HUES64 (cell line): ENCODE measurements around the gene EEA1.
"Not testable (repeated sequence)": the region's sequence is repeated elsewhere in the genome, so short reads cannot be mapped to it uniquely, and the experiment has no call there.

Experiments used
- H3K27ac ChIP-seq: 2 replicates; pipeline ENCODE4 v1.7.0; 2013; ENCODE audit warnings: low read depth, low read length, inconsistent platforms
- H3K27me3 ChIP-seq: 2 replicates; pipeline ENCODE4 v1.6.1; 2013; ENCODE audit warnings: mild to moderate bottlenecking, low read length; ENCODE audit not compliant: insufficient read depth
- H3K36me3 ChIP-seq: 2 replicates; pipeline ENCODE4 v1.6.1; 2013; ENCODE audit warnings: mild to moderate bottlenecking, low read length; ENCODE audit not compliant: insufficient read depth
- H3K4me1 ChIP-seq: 2 replicates; pipeline ENCODE4 v1.6.1; 2013; ENCODE audit warnings: mild to moderate bottlenecking, low read length, moderate library complexity; ENCODE audit not compliant: insufficient read depth
- H3K4me3 ChIP-seq: 2 replicates; pipeline ENCODE4 v1.5.1; 2013; ENCODE audit warnings: mild to moderate bottlenecking, low read length, moderate library complexity
- H3K9ac ChIP-seq: 2 replicates; pipeline ENCODE4 v1.6.1; 2013; ENCODE audit warnings: mild to moderate bottlenecking, low read depth, low read length
- H3K9me3 ChIP-seq: 2 replicates; pipeline ENCODE4 v1.6.1; 2013; ENCODE audit warnings: low read depth, low read length; ENCODE audit not compliant: insufficient read depth
- WGBS: fragments of 150-250, 120-280 bp; methylation state at CpG from one replicate; pipeline ENCODE4 v1.1.7; 2013; ENCODE audit warnings: missing lambda C conversion rate; 5-methylcytosine and 5-hydroxymethylcytosine counted together

Gene EEA1

DNA sequence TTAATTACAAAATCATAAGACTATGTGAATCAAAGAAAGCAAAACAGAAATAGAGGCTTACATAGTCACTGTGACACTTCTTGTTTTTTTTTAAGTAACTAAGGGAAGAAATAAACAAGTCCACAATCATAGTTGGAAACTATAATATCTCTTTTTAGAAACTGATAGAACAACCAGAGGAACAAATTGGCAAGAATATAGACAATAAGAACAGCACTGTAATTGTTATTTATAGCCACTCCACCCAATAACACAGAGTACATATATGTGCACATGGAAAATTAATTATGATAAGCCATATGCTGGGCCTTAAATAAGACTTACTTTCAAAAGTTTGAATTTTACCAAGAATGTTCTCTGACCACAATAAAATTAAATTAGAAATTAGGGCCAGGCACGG, 125.2 kb downstream of the EEA1 start:
- H3K27ac ChIP-seq, result no peak overlapping the region
- H3K9ac ChIP-seq, result no peak overlapping the region
- 89% methylated on average over 1 of the region's 1 CpG for WGBS
- H3K4me3 ChIP-seq, result no peak overlapping the region
- H3K36me3 ChIP-seq, result peaks cover 32% of the 10 kb centered on the region
- H3K4me1 ChIP-seq, result no peaks in the 10 kb centered on the region
- H3K27me3 ChIP-seq, result no peaks in the 10 kb centered on the region
- H3K9me3 ChIP-seq, result no peaks in the 10 kb centered on the region

GRCh38 chr12:92802906-92803305, 126.2 kb downstream of the EEA1 start:
- Histone ChIP-seq H3K36me3 (peaks cover 36% of the 10 kb centered on the region), H3K4me3 (no peak overlapping the region), H3K27ac (no peak overlapping the region), H3K9ac (no peak overlapping the region), H3K4me1 (no peaks in the 10 kb centered on the region), H3K27me3 (no peaks in the 10 kb centered on the region), H3K9me3 (no peaks in the 10 kb centered on the region)
- WGBS, result 95% methylated on average over 3 of the region's 3 CpGs

GRCh38 chr12:92796650-92797049, 132.4 kb downstream of the EEA1 start:
- H3K36me3 ChIP-seq, result peaks cover 27% of the 10 kb centered on the region
- H3K9me3 ChIP-seq, result no peaks in the 10 kb centered on the region
- no peak overlapping the region for H3K9ac ChIP-seq
- no peak overlapping the region for H3K27ac ChIP-seq
- no peak overlapping the region for H3K4me3 ChIP-seq
- no peaks in the 10 kb centered on the region for H3K4me1 ChIP-seq
- no peaks in the 10 kb centered on the region for H3K27me3 ChIP-seq

- no peak overlapping the region for H3K9ac ChIP-seq
- no peaks in the 10 kb centered on the region for H3K9me3 ChIP-seq
- peaks cover 15% of the 10 kb centered on the region; the same call in 1 of the 2 replicates for H3K36me3 ChIP-seq
- H3K27ac ChIP-seq, result no peak overlapping the region
- H3K4me3 ChIP-seq, result no peak overlapping the region
- no peaks in the 10 kb centered on the region for H3K4me1 ChIP-seq
- no peaks in the 10 kb centered on the region for H3K27me3 ChIP-seq
Measured at GRCh38 chr12:92794814-92795213, 134.3 kb downstream of the EEA1 start.

DNA sequence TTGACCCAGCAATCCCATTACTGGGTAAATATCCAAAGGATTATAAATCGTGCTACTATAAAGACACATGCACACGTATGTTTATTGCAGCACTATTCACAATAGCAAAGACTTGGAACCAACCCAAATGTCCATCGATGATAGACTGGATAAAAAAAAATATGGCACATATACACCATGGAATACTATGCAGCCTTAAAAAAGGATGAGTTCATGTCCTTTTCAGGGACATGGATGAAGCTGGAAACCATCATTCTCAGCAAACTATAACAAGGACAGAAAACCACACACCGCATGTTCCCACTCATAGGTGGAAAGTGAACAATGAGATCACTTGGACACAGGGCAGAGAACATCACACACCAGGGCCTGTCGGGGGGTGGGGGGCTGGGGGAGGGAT, 134.7 kb downstream of the EEA1 start:
- H3K9ac ChIP-seq, H3K4me3 ChIP-seq, H3K27ac ChIP-seq, H3K4me1 ChIP-seq, H3K27me3 ChIP-seq, H3K9me3 ChIP-seq: not testable (repeated sequence)
- WGBS, result 94% methylated on average over 4 of the region's 5 CpGs
- peaks cover 15% of the 10 kb centered on the region; the same call in 1 of the 2 replicates for H3K36me3 ChIP-seq

GRCh38 chr12:92786045-92786444, 143.1 kb downstream of the EEA1 start:
- Histone ChIP-seq H3K9ac (no peak overlapping the region), H3K27ac (no peak overlapping the region), H3K27me3 (no peaks in the 10 kb centered on the region), H3K9me3 (no peaks in the 10 kb centered on the region), H3K4me3 (no peak overlapping the region), H3K4me1 (no peaks in the 10 kb centered on the region), H3K36me3 (peaks cover 4% of the 10 kb centered on the region; the same call in 1 of the 2 replicates)
- WGBS, result 93% methylated on average over 1 of the region's 1 CpG

GRCh38 chr12:92785563-92785950, 143.5 kb downstream of the EEA1 start:
- Histone ChIP-seq H3K9ac (no peak overlapping the region), H3K36me3 (peaks cover 4% of the 10 kb centered on the region; the same call in 1 of the 2 replicates), H3K4me1 (no peaks in the 10 kb centered on the region), H3K27me3 (no peaks in the 10 kb centered on the region), H3K4me3 (no peak overlapping the region), H3K9me3 (no peaks in the 10 kb centered on the region), H3K27ac (no peak overlapping the region)
- WGBS, result no CpG with 5 or more reads among the region's 1 CpG

- no peak overlapping the region for H3K4me3 ChIP-seq
- no peak overlapping the region for H3K9ac ChIP-seq
- peaks cover 4% of the 10 kb centered on the region; the same call in 1 of the 2 replicates for H3K36me3 ChIP-seq
- no peak overlapping the region for H3K27ac ChIP-seq
- peaks cover 3% of the 10 kb centered on the region; the same call in 1 of the 2 replicates for H3K4me1 ChIP-seq
- no peaks in the 10 kb centered on the region for H3K9me3 ChIP-seq
- H3K27me3 ChIP-seq, result no peaks in the 10 kb centered on the region
- WGBS, result 92% methylated on average over 1 of the region's 1 CpG
Measured at GRCh38 chr12:92784797-92785562, 144.1 kb downstream of the EEA1 start.

GRCh38 chr12:92784356-92784755, 144.7 kb downstream of the EEA1 start:
- Histone ChIP-seq H3K27ac (no peak overlapping the region), H3K27me3 (no peaks in the 10 kb centered on the region), H3K36me3 (peaks cover 4% of the 10 kb centered on the region; the same call in 1 of the 2 replicates), H3K4me3 (no peak overlapping the region), H3K9ac (no peak overlapping the region), H3K9me3 (no peaks in the 10 kb centered on the region), H3K4me1 (peaks cover 10% of the 10 kb centered on the region; the same call in 1 of the 2 replicates)
- WGBS, result 97% methylated on average over 1 of the region's 1 CpG

- Histone ChIP-seq H3K4me3 (no peak overlapping the region), H3K9me3 (no peaks in the 10 kb centered on the region), H3K36me3 (peaks cover 36% of the 10 kb centered on the region; the same call in 1 of the 2 replicates), H3K4me1 (peaks cover 15% of the 10 kb centered on the region; the same call in 1 of the 2 replicates), H3K27ac (no peak overlapping the region), H3K9ac (no peak overlapping the region), H3K27me3 (no peaks in the 10 kb centered on the region)
- 100% methylated on average over 1 of the region's 1 CpG for WGBS
Measured at GRCh38 chr12:92779902-92780301, 149.2 kb downstream of the EEA1 start.

GRCh38 chr12:92778525-92778924, 150.6 kb downstream of the EEA1 start:
- Histone ChIP-seq H3K27ac (no peak overlapping the region), H3K36me3 (peaks cover 39% of the 10 kb centered on the region; the same call in 1 of the 2 replicates), H3K4me1 (peaks cover 15% of the 10 kb centered on the region; the same call in 1 of the 2 replicates), H3K9ac (no peak overlapping the region), H3K9me3 (no peaks in the 10 kb centered on the region), H3K4me3 (no peak overlapping the region), H3K27me3 (no peaks in the 10 kb centered on the region)
- 83% methylated on average over 2 of the region's 3 CpGs for WGBS
